NOMO-1 treated with dmso at 0.1 percent for 144 hours (cell line): ENCODE results near the gene H1-8.

Experiments used
- DNase-seq: peaks from one replicate; lab custom pipeline; 2025; ENCODE audit not compliant: unreplicated experiment; lab: John Stamatoyannopoulos, UW

Gene H1-8

DNA sequence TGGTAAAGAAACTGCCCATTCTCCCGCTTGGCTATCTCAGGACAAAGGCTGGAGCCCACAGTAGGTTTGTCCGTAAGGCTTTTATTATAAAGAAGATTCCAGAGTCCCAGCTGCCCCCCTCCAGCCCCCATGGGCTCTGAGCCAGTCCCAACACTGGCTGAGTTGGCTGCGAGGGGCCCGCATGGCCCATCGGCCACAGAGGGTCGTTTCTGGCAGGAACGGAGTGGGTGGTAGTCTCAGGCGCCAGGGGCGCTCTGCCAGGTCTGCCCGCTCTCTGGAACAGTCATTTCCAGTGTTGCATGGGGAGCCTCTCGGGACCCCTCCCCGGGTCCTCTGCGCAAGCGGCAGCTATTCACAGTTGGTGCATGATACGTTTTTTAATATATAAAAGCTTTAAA lies 12.2 kb downstream of the H1-8 start:
- no peak for DNase-seq

DNA sequence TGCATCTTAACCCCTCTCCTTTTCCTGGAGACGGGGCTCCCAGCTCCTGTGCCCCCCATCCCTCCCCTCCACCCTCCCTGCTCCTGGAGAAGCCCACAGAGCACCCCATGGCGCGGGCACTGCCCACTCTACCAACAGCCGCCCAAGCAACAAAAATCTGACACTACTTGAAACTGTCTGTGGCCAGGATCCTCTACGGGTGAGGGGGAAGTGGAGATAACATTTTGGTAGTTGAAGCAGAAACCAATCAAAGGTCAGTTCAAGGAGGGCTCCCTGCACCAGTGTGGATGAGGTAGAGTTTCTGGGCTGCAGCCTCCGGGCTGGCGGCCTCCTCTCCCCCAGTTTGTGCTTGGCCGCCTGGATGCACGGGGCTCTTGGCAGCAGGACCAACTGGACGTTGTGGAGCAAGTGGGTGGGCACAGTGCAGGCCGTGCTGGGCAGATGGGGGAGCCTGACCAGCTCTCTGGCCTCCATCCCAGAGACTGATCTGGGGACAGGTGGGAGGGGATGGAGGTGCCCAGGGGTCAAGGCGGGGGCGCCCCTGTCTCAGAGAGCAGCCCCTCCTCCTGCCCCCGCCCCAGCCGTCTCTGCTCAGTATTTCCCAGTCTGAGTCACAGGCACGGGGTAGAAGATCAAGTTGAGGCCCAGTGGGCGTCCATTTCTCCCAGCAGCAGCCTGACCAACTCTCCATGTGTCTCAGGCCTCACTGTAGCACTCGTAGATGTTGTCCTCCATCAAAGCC lies 12.8 kb downstream of the H1-8 start:
- DNase-seq = no peak

DNA sequence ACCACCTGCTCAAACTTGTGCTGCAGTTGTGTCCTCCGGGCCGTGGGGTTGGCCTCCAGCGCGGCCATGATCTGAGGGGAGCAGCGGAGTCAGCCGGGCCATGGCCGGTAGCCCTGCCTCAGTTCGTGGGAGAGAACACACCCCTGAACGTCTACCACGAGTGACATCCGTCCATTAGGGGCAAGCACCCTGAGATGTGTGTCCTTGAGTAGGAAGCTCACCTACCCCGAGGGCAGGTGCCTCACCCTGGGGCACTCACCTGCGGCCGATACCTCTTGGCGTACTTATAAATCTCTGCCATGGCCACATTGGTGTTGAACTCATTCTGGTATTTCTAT lies 13.4 kb downstream of the H1-8 start:
- DNase-seq = no peak

DNA sequence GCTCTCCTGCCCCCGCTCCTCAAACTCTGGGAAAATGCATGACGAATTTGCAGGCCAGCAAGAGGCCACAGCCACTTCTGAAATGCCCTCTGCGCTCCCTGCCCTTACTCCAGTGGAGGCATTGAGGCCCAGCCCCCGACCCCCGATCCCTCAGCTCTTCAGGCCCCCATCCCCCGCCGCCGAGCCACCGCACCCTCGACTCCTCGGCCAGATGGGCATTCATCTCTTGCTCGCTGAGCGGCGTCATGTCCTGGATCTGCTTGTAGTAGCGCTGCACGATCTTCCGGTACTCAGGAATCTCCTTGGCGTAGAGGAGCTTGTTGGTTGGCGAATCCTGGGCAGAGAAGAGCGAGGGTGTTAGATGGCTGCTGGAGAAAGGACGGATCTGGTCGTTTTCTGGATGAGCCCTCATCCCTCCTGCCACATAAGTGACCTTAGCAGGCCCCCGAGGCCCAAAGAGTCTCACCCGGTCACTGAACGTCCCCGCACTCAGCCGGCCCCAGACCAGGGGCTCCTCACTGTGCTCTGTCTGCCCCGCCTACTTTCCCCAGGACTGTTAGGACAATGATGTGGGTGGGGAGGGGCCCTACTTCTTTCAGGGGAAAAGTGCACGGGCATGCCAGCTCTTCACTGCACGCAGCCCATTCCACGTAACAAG lies 14.0 kb downstream of the H1-8 start:
- DNase-seq = no peak

DNA sequence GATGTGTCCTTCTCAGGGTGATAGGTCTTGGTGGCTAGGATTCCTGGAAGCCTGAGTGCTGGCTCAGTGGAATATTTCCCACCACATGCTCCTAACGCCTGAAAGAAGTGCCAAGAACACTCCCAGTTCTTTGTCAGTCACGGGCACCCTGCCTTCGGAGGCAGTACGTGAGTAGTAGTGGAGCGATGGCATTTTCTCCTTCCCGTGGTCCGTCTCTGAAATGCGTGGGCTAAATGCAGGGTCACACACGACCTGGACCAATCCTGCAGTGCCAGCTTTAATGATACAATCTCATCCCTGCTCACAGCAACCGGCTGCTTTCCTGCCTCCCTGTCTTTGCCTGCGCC lies 14.5 kb downstream of the H1-8 start:
- no peak for DNase-seq

DNA sequence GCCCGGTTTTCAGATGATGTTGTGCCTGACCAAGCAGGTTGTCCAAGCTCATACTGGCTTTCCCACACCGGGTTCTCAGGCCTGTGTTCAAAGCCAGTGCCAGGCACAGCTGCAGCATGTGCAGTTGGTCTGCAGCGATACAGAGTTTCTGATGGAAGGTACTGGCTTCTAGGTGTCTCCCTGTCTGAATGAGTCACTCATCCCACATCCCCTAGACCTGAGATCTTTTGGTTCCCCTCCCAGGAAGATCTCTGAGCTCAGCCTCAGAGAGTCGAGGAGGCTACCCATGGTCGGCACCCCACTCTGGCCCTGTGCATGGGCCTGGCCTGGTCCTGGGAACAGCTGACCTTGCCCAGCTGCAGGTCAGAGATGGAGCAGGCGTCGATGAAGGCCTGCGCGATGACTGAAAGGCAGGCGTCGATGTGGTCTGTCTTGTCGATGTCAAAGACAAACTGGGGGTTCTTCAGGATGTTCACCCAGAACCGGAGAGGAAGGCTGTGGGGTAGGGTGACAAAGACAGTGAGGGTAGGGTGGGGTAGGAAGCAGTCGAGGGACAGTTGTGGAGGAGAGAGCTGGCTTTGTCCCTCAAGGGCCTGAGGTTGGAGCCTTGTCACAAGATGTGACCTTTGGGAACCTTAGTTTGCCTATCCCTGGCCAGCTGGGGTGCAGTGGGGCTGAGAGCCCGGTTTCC lies 15.3 kb downstream of the H1-8 start:
- DNase-seq = no peak

DNA sequence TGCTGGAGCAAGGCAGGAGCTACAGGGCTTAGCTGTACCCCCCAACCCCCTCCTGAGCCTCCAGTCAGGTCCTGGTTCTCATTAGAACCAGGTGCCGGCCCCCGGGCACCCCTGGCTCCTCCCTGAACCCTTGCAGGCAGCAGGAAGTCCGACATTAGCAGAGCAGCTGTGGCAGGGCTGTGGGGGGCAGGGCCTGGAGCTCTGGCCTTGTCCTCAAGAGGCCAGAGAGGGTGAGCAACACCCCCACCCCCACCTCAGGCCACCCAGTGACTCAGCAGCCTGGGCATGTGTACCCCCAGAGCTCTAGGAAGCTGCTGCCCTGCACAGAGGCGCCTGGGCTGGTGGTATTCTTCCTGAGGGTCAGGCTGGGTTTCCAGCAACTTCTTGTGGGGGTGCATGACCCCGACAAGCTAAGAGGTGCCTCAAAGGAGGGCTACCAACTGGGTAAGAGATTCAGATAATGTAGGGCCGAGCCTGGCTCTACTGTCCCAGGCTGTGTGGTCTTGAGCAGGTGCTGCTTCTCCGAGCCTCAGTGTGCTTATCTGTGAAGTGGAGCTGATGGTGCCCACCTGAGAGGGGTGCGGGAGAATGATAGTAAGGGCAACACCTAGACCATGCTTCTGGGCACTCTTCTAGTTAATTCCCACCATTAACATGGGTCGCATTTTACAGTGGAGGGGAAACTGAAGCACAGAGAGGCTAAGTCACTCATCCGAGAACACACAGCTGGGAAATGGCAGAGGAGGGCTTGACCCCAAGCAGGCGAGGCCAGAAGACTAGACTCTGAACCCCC lies 16.0 kb downstream of the H1-8 start:
- peak; percentile 11 for DNase-seq

DNA sequence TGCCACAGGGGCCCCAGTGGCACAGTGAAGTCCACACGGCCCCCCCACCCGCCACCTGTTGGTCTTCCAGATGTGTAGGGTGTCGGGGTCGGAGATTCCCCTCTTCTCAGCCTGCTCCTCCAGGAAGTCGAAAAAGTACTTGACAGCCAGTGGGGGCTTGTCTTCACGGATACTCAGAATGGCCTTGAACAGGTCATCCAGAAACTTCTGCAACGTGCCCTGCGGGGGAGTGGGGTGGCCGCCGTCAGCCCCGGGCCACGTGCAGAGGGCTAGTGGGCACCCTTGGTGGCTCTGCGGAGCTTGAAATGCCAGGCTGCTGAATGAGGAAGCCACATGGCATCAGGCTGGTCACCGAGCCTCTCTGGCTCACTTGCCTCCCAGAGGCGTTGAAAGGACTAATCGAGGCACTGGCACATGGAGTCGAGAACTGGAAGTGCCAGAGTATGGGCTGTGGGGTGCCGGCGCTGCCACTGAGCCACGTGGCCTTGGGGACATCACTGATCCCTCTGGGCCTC lies 16.6 kb downstream of the H1-8 start:
- DNase-seq = no peak

DNA sequence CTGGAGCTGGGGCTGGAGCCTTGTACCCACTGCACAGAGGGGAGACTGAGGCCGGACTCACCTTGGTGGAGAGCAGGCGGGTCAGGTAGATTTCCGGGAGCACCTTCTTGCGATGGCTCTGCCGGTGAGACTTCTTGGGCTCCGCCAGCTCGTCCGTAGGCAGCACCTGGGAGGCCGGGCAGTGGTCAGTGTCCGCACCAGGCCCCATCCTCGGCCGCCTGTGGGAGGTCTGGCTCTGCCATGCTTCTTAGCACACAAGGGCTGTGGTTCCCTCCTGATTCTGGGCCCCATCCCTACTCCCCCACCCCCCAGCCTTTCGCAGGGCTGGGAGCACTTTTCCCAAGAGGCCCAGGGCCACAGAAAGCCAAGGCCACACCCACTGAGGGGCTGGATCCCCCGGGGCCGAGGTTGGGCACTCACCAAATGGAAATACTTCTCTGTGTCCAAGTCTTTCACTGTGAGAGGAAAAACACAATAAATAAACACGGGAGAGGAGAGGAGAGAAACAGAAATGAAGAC lies 17.4 kb downstream of the H1-8 start:
- no peak for DNase-seq

DNA sequence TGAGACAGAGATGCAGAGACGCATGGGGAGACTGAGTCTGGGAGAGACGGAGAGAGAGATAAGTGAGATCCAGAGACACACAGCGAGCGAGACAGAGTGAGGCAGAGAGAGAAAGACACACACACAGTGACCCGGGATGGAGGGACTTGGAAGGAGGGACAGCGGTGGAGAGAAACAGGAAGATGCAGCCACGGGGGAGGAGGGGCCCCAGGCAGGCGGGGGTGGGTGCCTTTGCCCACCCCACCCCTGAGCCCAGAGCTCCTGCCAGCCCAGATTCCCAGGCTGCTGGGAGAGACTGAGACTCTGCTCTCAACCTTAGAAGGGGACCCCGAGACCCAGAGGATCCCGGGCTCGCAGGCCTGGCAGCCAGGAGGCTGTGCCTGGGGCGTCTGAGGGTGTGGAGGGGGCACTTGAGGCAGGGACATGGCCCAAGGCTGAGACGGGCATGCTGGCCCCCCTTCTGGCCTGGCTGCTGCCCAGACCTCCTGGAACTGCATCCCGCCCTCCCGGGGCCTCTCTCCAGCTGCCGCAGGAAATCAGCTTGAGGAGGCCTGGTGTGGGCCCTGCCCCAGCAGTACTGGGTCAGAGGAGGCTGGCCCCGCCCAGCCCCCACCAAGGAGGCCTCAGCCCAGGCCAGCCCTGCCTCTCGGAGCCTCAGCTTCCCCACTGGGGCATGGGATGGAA lies 18.1 kb downstream of the H1-8 start:
- DNase-seq = no peak

DNA sequence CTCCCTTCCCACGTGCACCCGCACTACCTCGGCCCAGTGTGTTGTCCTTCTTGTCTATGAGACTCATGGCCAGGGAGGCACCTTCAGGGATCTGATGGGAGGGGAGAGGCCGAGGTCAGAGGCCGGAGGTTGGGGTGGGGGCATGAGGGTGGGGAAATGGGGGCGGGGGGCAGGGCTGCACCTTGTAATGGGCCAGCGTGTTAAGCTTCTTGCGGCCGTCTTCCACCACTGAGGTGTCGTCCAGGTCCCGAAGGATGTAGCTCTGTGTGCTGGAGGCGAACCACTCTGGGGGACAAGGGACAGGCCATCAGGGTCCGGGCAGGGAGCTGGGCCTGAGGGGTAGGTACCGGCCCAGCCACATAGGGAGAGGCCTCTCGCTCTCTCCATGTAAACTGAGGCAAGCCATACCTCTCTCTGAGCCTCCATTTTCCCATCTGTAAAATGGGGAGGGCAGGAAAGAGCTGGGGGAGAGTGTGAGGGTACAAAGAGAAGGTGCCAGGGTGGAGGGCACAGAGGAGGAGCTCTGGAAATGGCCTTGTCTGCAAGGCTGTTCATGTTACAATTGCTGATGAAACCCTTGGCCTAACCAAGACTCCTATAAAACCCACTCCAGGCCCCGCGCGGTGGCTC lies 18.8 kb downstream of the H1-8 start:
- no peak for DNase-seq

DNA sequence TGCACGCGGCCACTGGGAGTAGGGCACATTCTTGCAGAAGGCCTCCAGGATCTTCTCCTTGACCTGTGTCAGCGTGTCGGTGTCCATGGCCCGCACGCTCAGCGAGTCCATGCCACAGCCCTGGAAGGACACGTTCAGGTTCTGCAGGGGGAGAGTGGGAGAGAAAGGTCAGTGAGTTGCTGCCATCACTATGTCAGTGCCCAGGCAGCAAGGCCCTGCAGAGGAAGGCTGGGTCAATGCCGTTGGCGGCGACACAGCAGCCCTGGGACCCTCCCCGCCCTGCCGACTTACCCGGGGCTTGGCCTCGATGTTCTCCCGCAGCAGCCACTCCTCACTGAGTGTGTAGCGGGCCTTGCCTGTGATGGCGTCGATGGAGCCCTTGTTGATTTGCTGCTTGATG lies 19.8 kb downstream of the H1-8 start:
- DNase-seq = no peak

DNA sequence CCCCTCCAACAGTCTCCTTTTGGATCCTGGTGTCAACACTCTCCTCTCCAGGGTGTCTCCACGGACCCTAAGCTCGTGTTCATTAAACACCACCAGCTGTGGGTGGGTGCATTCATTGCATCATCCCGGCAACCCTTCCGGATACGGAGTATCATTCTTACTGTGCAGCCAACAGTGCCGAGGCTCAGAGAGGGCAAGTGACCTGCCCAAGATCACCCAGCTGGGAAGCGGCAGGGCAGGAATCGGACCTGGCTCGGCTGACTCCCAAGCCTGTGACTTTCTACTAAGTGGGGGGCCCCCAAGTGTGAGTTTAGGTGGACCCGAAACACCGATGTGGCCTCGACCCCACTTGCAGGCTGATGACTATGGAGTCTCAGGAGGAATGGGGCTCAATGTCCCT lies 20.4 kb downstream of the H1-8 start:
- no peak for DNase-seq

DNA sequence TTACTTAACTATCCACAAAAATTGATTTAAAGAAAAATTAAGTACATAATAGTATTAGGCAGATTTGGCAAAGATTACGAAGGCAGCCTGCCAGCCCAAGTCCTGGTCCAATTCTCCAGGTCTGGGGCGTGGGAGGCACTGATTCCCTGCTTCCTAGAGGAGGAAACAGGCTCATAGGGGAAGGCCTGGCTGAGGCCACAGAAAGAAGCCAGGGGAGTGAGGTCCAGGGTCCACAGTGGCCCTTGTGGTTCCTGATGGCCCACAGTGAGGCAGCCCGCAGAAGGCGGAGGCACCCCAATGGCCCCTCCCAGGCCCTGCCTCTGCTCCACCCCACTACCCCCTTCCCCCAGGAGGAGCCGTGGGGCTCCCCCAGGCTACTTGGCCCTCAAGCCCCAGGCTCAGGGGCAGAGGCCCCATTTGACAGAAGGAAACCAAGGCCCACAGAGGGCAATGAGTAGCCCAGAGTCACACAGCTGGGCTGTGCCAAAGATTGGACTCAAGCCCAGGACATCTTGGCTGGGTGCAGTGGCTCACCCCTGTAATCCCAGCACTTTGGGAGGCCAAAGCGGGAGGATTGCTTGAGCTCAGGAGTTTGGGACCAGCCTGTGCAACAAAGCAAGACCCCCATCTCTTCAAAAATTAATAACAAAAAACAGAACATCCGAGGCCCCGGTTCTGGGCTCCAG lies 21.0 kb downstream of the H1-8 start:
- DNase-seq = no peak

DNA sequence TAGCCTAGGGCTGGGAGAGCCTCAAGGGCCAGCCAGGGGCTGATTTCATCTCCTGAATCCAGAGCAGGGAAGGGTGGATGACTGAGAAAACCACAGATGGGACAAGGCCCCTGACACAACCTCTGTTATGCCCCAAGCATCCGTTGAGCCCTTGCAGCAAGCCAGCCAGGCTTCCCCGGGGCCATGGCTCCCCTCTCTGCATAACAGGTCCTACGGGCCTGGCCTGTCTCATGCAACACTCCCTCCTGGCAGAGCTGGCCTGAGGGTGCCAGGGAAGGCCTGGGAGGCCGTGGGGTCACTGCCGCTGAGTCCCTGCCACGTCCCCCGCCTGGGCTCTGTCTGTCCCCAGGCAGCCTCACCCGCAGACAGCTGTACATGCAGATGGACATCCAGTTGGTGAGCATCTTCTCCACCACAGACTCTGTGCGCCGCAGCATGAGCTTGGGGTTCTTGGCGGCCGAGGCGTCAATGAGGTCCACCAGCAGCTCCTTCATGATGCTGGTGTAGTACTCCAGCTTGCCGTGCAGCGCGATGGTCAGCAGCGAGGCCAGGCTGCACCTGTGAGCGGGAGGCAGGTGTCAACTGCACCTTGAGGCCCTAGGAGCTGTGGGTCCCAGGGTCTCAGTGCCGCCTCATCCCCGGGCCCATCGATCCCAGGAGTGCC lies 22.1 kb downstream of the H1-8 start:
- no peak for DNase-seq

DNA sequence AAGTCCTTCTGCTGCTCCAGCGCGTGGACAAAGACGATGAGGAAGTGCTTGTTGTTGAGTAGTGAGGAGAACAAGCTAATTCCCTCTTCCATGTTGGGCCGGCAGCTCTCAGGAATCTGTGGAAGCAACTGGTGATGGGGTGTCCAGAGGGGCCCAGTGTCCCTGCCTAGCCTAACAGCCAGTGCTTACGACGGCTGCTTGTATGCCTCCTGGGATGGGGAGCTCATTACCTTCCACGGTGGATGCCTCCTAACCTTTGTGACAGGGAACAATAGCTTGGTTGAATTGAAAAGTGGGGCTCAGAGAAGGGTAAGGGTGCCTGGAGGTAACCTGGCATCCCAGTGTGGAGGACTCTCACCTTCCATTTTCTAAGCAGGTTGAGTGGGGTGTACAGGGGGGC lies 22.9 kb downstream of the H1-8 start:
- no peak for DNase-seq

DNA sequence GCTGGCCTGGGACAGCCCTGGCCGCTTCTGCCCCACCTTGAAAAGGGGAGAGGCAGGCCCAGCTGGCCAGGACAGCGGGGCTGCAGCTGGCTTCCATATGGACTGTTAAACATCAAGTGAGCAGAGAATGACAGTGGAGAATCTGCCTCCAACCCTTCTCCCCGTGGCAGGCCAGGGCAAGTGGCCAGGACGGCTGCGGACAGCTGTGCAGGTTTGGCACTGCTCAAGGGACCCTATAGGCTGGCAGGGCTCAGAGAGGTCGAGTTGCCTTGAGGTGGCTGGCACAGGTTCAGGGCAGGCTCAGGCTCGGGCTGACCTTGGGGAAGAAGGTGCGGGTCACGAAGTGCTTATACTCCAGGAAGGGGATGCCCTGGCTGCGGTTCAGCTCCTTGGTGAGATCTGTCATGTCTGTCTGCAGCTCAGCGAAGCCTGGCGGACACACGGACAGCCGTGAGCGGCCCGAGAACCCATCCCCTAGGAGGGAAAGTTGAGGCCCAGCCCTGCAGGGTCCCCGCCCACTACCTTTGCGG lies 24.3 kb downstream of the H1-8 start:
- no peak for DNase-seq

DNA sequence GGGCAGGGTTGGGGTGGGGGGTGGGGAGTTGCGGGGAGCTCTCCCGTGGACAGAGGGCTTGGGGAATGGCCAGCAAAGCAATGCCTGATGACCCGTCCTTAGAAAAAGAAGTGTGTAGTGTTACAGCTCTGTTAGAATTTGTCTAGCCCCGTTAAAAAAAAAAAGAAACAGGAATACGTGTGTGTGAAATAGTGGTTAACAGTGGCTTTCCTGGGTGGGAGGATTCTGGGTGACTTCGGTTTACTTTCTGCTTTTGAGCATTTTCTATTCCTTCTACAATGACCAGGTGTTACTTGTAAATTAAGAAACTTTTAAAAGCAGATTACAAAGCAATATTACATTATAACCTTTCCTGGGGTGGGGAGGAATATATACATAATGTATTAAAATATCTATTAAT lies 25.0 kb downstream of the H1-8 start:
- no peak for DNase-seq

DNA sequence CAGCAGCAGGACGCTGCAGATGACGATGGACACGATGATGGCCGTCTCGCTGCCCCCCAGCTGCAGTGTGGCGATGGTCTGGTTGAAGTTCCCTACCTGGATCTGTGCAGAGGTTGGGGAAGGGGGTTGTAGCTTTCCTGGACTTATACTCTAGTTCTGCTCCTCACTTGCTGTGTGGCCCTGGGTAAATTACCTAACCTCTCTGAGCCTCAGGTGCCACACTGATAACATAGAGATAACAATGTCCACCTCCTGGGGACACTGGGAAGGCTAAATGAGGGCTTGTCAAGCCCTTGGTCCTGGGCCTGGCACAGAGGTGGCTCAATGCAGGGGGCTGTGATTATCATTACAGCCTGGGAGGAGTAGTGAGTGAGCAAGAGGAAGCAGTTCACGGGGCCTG lies 26.9 kb downstream of the H1-8 start:
- no peak for DNase-seq
